Measurements from ENCODE around the gene GALNT18. TPM values are rescaled to one million over a fixed set of nuclear protein-coding genes. Genes with fewer than 3 reads are reported as not detected.

GALNT18 gene
- total RNA-seq, 1 experiment from 2014 or later: 1.7 TPM

- no peaks in the 10 kb centered on the region for H3K23me2 ChIP-seq (ENCODE audit: insufficient read length, low read depth, low read length, poor library complexity, severe bottlenecking)
- H4K8ac ChIP-seq (replicated peaks; ENCODE audit: insufficient read length, low read depth, low read length): no peak overlapping the region
- H3K79me2 ChIP-seq (ENCODE audit: insufficient read depth, low read length): no peaks in the 10 kb centered on the region
- H2BK15ac ChIP-seq (ENCODE audit: low read depth, low read length): no peak overlapping the region
- no peaks in the 10 kb centered on the region for H3K4me1 ChIP-seq (ENCODE audit: insufficient read depth, low read length)
- DNase-seq: no peak
- no peak overlapping the region for H3K27ac ChIP-seq (ENCODE audit: insufficient read length, low read depth, low read length)
- H3K79me1 ChIP-seq (ENCODE audit: insufficient read depth, low read depth, low read length, poor library complexity, severe bottlenecking): no peaks in the 10 kb centered on the region
- no peak overlapping the region for H3K4ac ChIP-seq (ENCODE audit: low read depth, low read length)
- no peak overlapping the region for H3K14ac ChIP-seq (ENCODE audit: insufficient read depth, low read length)
- no peak overlapping the region for H2AK5ac ChIP-seq (ENCODE audit: insufficient read length, low read length)
- Mint-ChIP-seq H3K9me3 (no peaks in the 10 kb centered on the region), H3K36me3 (ENCODE audit: insufficient read depth in 1 of 3, low read depth in 3 of 3) (no peaks in the 10 kb centered on the region), H3K4me3 (no peak overlapping the region), H3K27me3 (ENCODE audit: low read depth) (peaks cover 2% of the 10 kb centered on the region), H3K4me1 (peaks cover 10 to 11% of the 10 kb centered on the region in 2 experiments; a peak in 3 of 4 replicates), H3K27ac (no peak overlapping the region)
- no peaks in the 10 kb centered on the region for H3K27me3 ChIP-seq (ENCODE audit: insufficient read depth, low read length)
- no peak overlapping the region for H2BK12ac ChIP-seq (ENCODE audit: insufficient read length, low read depth, low read length)
- no peak overlapping the region for H3K18ac ChIP-seq (ENCODE audit: insufficient read length, low read depth, low read length)
- no peak overlapping the region for H3K4me2 ChIP-seq (ENCODE audit: insufficient read depth, insufficient read length, low read length)
- no peak overlapping the region for H2AFZ ChIP-seq (ENCODE audit: low read length)
- no peak overlapping the region for H3K23ac ChIP-seq (ENCODE audit: insufficient read length, low read depth, low read length)
- no peaks in the 10 kb centered on the region for H3K9me3 ChIP-seq (ENCODE audit: control insufficient read depth, low read depth, low read length)
- TF ChIP-seq CTCF (conservative IDR thresholded peaks at IDR 0.05): no peak
- no CpG with 5 or more reads among the region's 1 CpG for WGBS (ENCODE audit: extremely low coverage, insufficient read length, low lambda C conversion rate)
- no peak overlapping the region for H2BK120ac ChIP-seq (ENCODE audit: low read depth, low read length, poor library complexity, severe bottlenecking)
- H4K20me1 ChIP-seq (ENCODE audit: control insufficient read depth, insufficient read depth, insufficient read length): no peaks in the 10 kb centered on the region
- no peak overlapping the region for H4K91ac ChIP-seq (ENCODE audit: insufficient read length, low read depth, low read length)
- no peak overlapping the region for H2BK20ac ChIP-seq (ENCODE audit: low read depth, low read length, poor library complexity, severe bottlenecking)
- no peak overlapping the region for H2BK5ac ChIP-seq (ENCODE audit: insufficient read length, low read length)
- H3T11ph ChIP-seq (ENCODE audit: low read length): no peak overlapping the region
- no peak overlapping the region for H3K9ac ChIP-seq (ENCODE audit: extremely low read depth, insufficient read length, low read length)
- no peak overlapping the region for H4K5ac ChIP-seq (ENCODE audit: insufficient read length, low read depth, low read length)
- no peak overlapping the region for H3K56ac ChIP-seq (ENCODE audit: insufficient read length, low read depth, low read length)
Observed at GRCh38 chr11:11338304-11338703, 283.5 kb downstream of the GALNT18 start.
